ENCODE measurements around the gene BLVRA.

GRCh38 chr7:43779045-43779812 lies 20.7 kb downstream of the BLVRA start:
- TF ChIP-seq EZH2phosphoT487 (conservative IDR thresholded peaks at IDR 0.05; ENCODE audit: low read length) (no peak), CTCF (IDR thresholded peaks at IDR 0.05; ENCODE audit: insufficient read depth, low read length, poor library complexity, severe bottlenecking) (no peak)

Measured in SU-DHL-6 (cell line).